K562 (cell line): ENCODE measurements around the gene STX3. TPM values are rescaled to one million over a fixed set of nuclear protein-coding genes. Genes with fewer than 3 reads are reported as not detected.
A peak's percentile ranks its signal among the peaks of the same experiment; 100 is the strongest.

Source experiments
- ATF1 ChIP-seq, 2 experiments: fragments of 450-650 bp in 1 of 2; IDR thresholded peaks; 2 replicates each; pipeline ENCODE4 v1.6.1; 2016; ENCODE audit warnings: missing compliant biosample characterization in 1 of 2, missing genetic modification characterization in 1 of 2
- FOXJ3 ChIP-seq: sonication (generic); formaldehyde crosslinking; IDR thresholded peaks from 2 replicates; pipeline ENCODE4 v1.4.0; 2020; ENCODE audit warnings: mild to moderate bottlenecking, missing genetic modification reagents
- MITF ChIP-seq: IDR thresholded peaks from 2 replicates; pipeline ENCODE4 v1.6.1; 2014; ENCODE audit warnings: antibody characterized with exemption
- NFE2 ChIP-seq: IDR thresholded peaks from 2 replicates; pipeline ENCODE4 v1.6.1; 2014; ENCODE audit warnings: antibody characterized with exemption, low read depth
- SAFB ChIP-seq: fragments of 200-400 bp; formaldehyde crosslinking; IDR thresholded peaks from 2 replicates; pipeline ENCODE4 v1.6.1; 2017; ENCODE audit warnings: low read depth, low read length, borderline replicate concordance
- SAP30 ChIP-seq: fragments of 200-600 bp; sonication (generic); IDR thresholded peaks from 2 replicates; pipeline ENCODE4 v1.6.1; 2012; ENCODE audit warnings: borderline replicate concordance, low read depth, mild to moderate bottlenecking, moderate library complexity, low read length, control low read depth, inconsistent platforms; ENCODE audit not compliant: insufficient read depth, poor library complexity, severe bottlenecking
- SOX6 ChIP-seq: fragments of 450-650 bp; IDR thresholded peaks from 2 replicates; pipeline ENCODE4 v1.6.1; 2014; ENCODE audit warnings: mild to moderate bottlenecking
- SUPT5H ChIP-seq: fragments of 450-650 bp; IDR thresholded peaks from 2 replicates; pipeline ENCODE4 v1.6.1; 2016
- TFAP4 ChIP-seq: sonication (generic); formaldehyde crosslinking; IDR thresholded peaks from 2 replicates; pipeline ENCODE4 v1.8.0; 2022; ENCODE audit warnings: missing genetic modification reagents, mild to moderate bottlenecking, moderate library complexity, borderline replicate concordance
- ZBED1 ChIP-seq: IDR thresholded peaks from 2 replicates; pipeline ENCODE4 v1.6.1; 2014
- polyA plus RNA-seq, 8 experiments: library from polyadenylated mRNA; depleted of rRNA in 4 of 8; stranded (reverse) in 5 of 8; unstranded in 3 of 8; fragments of >200 nt; fragmentation: Nextera tagmentation in 2 of 8; fragmentation: Illumina TruSeq in 1 of 8; extraction: Ambion mirVana in 2 of 8; extraction: Trizol in 1 of 8; gene quantifications; 2 replicates each; pipeline versions ENCODE4 v1.2.1 to v1.2.3, GENCODE V29; 2011 to 2014; ENCODE audit warnings: inconsistent platforms in 1 of 8, missing spikeins in 1 of 8
- total RNA-seq, 7 experiments: library from RNA; depleted of rRNA in 6 of 7; stranded (reverse); fragments of >200 nt in 6 of 7; fragmentation: Illumina TruSeq in 2 of 7; extraction: Trizol in 2 of 7; gene quantifications; 2 replicates each; pipeline versions ENCODE4 v1.2.1 to v1.2.3, GENCODE V29; 2011 to 2021; ENCODE audit warnings: low replicate concordance in 1 of 7
- TF ChIP-seq, protein P1 (sequence below): sonication (generic); formaldehyde crosslinking; IDR thresholded peaks from 2 replicates; pipeline ENCODE4 v1.9.0; 2022; ENCODE audit warnings: mild to moderate bottlenecking, missing genetic modification reagents
- TF ChIP-seq, protein P2 (sequence below): sonication (generic); formaldehyde crosslinking; IDR thresholded peaks from 2 replicates; pipeline ENCODE4 v1.8.0; 2022; ENCODE audit warnings: mild to moderate bottlenecking, low read depth, missing genetic modification reagents
- TF ChIP-seq, protein P3 (sequence below): fragments of 450-650 bp; IDR thresholded peaks from 2 replicates; pipeline ENCODE4 v1.6.1; 2016; ENCODE audit warnings: missing biosample characterization, missing genetic modification characterization

STX3 gene
- total and polyA plus RNA-seq, 9 of the 15 experiments (the other 6 are each of a cell fraction or from before 2014, with no cell fraction given), result 12.0 to 91.6 (median 48.7) TPM

- TF ChIP-seq MITF (no peak), ZBED1 (no peak), TFAP4 (CRISPR knock-in tag) (peak; percentile 48; the same call in 1 of the 2 replicates), SUPT5H (0 out of 2 replicates have a peak, but pooled peaks have one; percentile 12), SAFB (no peak), NFE2 (no peak), FOXJ3 (CRISPR knock-in tag) (no peak), SAP30 (peak; percentile 41), ATF1 (CRISPR knock-in tag; IDR thresholded peaks at IDR 0.05) (no peak), ATF1 (tag; IDR thresholded peaks at IDR 0.05) (no peak), SOX6 (no peak)
- TF ChIP-seq, protein P1, sequence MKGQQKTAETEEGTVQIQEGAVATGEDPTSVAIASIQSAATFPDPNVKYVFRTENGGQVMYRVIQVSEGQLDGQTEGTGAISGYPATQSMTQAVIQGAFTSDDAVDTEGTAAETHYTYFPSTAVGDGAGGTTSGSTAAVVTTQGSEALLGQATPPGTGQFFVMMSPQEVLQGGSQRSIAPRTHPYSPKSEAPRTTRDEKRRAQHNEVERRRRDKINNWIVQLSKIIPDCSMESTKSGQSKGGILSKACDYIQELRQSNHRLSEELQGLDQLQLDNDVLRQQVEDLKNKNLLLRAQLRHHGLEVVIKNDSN (CRISPR knock-in tag), result no peak
- TF ChIP-seq, protein P2, sequence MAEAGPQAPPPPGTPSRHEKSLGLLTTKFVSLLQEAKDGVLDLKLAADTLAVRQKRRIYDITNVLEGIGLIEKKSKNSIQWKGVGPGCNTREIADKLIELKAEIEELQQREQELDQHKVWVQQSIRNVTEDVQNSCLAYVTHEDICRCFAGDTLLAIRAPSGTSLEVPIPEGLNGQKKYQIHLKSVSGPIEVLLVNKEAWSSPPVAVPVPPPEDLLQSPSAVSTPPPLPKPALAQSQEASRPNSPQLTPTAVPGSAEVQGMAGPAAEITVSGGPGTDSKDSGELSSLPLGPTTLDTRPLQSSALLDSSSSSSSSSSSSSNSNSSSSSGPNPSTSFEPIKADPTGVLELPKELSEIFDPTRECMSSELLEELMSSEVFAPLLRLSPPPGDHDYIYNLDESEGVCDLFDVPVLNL, result no peak
- TF ChIP-seq, protein P3, sequence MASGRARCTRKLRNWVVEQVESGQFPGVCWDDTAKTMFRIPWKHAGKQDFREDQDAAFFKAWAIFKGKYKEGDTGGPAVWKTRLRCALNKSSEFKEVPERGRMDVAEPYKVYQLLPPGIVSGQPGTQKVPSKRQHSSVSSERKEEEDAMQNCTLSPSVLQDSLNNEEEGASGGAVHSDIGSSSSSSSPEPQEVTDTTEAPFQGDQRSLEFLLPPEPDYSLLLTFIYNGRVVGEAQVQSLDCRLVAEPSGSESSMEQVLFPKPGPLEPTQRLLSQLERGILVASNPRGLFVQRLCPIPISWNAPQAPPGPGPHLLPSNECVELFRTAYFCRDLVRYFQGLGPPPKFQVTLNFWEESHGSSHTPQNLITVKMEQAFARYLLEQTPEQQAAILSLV (tag), result no peak
These were observed at the start of gene STX3 (continued) for GRCh38 chr11:59754859-59755700.
